ENCODE measurements around the gene GINS2.
A peak's percentile ranks its signal among the peaks of the same experiment; 100 is the strongest.

Gene GINS2

DNA sequence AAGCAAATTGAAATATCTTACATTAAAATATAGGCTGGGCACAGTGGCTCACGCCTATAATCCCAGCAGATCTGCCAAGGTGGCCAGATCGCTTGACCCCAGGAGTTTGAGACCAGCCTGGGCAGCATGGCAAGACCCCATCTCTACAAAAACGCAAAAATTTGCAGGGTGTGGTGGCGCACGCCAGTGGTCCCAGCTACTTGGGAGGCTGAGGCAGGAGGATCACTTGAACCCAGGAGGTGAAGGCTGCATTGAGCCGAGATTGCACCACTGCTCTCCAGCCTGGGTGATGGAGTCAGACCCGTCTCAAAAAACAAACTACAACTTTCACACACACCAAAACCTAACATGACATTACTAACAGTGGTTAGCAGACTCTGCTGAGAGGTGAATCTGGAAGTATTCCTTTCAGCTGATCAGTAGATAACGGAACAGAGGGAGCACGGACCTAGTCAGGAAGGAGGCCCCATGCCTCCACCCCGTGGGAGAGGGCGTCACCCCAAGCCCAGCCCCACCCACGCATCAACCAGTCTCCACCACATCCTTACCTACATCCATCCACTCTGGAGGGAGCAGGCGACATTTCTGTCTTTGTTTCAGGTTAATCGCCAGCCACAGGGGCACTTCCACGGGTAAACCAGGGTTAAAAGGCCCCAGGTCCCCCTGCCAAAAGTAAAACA is 1.7 kb downstream of the GINS2 start:
- TF ChIP-seq, protein P1, sequence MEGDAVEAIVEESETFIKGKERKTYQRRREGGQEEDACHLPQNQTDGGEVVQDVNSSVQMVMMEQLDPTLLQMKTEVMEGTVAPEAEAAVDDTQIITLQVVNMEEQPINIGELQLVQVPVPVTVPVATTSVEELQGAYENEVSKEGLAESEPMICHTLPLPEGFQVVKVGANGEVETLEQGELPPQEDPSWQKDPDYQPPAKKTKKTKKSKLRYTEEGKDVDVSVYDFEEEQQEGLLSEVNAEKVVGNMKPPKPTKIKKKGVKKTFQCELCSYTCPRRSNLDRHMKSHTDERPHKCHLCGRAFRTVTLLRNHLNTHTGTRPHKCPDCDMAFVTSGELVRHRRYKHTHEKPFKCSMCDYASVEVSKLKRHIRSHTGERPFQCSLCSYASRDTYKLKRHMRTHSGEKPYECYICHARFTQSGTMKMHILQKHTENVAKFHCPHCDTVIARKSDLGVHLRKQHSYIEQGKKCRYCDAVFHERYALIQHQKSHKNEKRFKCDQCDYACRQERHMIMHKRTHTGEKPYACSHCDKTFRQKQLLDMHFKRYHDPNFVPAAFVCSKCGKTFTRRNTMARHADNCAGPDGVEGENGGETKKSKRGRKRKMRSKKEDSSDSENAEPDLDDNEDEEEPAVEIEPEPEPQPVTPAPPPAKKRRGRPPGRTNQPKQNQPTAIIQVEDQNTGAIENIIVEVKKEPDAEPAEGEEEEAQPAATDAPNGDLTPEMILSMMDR (IDR thresholded peaks at IDR 0.05; ENCODE audit: low read depth, low read length, missing control alignments): no peak
- DNase-seq (ENCODE audit: low read depth): peak; percentile 53
- H3K4me3 ChIP-seq (ENCODE audit: low read depth, low read length): peak overlapping the region; percentile 90

DNA sequence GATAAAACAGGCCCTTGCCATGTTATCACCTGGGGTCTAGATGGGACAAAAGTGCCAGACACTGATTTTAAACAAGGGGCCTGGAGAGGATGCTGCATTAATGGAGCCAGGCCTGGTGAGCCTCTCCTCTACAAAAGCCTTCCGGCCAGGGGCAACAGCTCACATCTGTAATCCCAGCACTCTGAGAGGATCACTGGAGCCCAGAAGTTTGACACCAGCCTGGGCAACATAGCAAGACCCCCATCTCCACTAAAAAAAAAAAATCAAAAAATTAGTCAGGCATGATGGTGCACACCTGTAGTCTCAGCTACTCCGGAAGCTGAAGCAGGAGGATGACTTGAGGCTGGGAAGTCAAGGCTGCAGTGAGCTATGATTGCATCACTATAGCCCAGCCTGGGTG is 3.5 kb downstream of the GINS2 start:
- H3K4me3 ChIP-seq (ENCODE audit: low read depth, low read length): no peak overlapping the region
- no peak for DNase-seq (ENCODE audit: low read depth)
- TF ChIP-seq, protein P1 (IDR thresholded peaks at IDR 0.05; ENCODE audit: low read depth, low read length, missing control alignments): no peak

DNA sequence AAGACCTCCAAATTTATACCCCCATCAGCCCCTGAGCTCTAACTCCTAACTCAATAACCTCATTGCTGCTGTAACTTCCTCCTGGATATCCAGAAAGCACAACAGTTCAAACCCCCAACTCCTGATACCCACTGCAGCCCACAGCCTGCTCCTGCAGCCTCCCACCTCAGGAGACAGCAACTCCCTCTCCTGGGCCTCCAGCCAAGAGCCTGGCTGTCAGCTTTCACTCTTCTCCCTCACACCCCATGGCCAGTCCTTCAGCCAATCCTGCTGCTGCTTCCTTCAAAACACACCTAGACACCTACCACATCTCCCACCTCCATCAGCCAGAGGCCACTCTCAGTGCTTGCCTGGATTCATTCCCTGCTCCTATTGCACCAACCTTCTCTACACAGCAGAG is 5.4 kb downstream of the GINS2 start:
- TF ChIP-seq, protein P1 (IDR thresholded peaks at IDR 0.05; ENCODE audit: low read depth, low read length, missing control alignments): no peak
- no peak for DNase-seq (ENCODE audit: low read depth)
- no peak overlapping the region for H3K4me3 ChIP-seq (ENCODE audit: low read depth, low read length)

DNA sequence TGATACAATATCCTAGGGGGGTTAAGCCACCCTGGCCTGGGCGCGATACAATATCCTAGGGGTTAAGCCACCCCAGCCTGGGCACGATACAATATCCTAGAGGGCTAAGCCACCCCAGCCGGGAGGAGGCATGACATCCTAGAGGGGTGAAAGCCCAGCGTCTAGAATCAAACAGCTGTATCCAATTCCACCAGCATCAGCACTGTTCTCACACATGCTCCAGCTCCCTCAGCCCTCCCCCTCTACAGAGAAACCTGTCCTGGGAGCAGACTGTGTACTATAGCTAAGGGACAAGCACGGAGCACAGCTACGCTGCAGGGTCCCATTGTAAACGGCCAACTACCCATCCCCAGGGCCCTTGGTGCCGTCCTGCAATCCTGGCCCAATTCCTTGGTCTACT is 6.2 kb downstream of the GINS2 start:
- TF ChIP-seq, protein P1 (IDR thresholded peaks at IDR 0.05; ENCODE audit: low read depth, low read length, missing control alignments): no peak
- no peak for DNase-seq (ENCODE audit: low read depth)
- H3K4me3 ChIP-seq (ENCODE audit: low read depth, low read length): no peak overlapping the region

DNA sequence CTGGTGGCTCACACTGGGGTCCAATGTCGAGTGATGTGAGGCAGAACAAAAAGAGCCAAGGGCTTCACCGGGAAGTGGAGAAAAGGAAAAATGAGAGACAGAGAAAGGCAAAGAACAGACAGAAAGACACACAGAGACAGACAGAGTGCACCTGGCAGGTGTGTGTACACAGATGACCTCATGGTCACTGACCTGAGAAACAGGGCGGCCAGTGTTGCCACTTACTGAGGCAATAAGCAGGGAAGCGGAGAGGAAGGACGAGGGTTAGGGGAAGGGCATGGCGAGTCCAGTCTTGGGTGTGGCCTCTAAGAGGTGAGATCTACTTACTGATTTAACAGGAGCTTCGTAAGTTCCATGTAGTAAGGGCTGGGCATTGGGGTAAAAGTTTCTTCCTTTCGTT is 7.5 kb downstream of the GINS2 start:
- TF ChIP-seq, protein P1 (IDR thresholded peaks at IDR 0.05; ENCODE audit: low read depth, low read length, missing control alignments): no peak
- no peak overlapping the region for H3K4me3 ChIP-seq (ENCODE audit: low read depth, low read length)
- no peak for DNase-seq (ENCODE audit: low read depth)

DNA sequence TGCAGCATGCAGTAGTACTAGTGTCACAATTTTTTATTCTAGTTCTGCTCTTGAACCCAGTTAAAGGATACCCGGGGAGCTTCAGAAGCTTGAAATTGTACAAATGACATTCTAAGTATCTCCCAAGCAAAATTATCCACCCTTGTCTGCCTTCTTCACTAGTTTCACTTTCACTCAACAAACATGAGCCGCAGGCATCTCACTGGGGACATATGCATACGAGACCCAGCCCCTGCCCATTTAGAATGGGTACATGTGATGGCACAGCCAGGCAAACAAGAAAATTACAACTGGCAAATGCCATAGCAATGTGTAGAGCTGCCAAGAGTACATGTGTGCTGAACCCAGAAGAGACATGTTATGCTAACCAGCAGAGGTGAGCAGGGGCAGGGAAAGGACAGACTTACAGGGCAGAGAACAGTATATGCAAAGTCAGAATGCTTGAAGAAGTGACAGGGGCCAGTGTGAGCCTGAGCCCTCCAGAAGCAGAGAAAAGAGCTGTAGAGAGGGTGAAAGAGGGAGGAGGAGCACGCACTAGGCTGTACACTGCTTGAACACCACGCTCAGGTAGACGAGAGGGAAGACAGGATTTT is 8.3 kb downstream of the GINS2 start:
- TF ChIP-seq, protein P1 (IDR thresholded peaks at IDR 0.05; ENCODE audit: low read depth, low read length, missing control alignments): no peak
- no peak for DNase-seq (ENCODE audit: low read depth)
- no peak overlapping the region for H3K4me3 ChIP-seq (ENCODE audit: low read depth, low read length)

DNA sequence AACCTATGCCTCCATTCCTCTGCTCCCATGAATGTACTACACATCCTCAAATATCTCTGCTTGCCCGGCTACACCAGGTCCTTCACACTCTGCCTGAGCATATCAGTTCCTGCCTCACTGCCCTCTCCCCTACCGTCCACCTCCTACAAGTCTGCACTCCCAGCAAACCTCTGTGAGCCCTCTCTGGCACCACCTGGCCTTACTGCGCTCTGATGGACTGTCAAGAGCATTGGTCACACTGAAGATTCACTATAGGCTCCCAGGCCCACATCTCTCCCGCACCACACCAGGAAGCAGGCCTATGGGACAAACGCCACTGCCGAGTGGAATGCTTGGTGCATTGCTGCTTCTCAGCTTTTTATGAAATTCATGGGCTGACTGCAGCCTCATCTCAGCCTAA is 8.9 kb downstream of the GINS2 start:
- H3K4me3 ChIP-seq (ENCODE audit: low read depth, low read length): no peak overlapping the region
- DNase-seq (ENCODE audit: low read depth): no peak
- TF ChIP-seq, protein P1 (IDR thresholded peaks at IDR 0.05; ENCODE audit: low read depth, low read length, missing control alignments): no peak

Measured in GM12864 (cell line).